T-helper 17 cell (primary cell): ENCODE results near the gene MST1R. TPM values are rescaled to one million over a fixed set of nuclear protein-coding genes. Genes with fewer than 3 reads are reported as not detected.

ENCODE experiments used
- ATAC-seq: fragments of 150-1000 bp; cut with Tn5 transposase; 2 replicates; pipeline ENCODE4 v1.10.0; 2021; ENCODE audit warnings: mild to moderate bottlenecking, moderate library complexity
- DNase-seq, 3 donors: peaks; one replicate each; pipeline versions ENCODE4 v3.0.0 to v3.0.0-alpha.2; 2020 to 2021
- H3K9me3 ChIP-seq: one replicate; pipeline ENCODE4 v1.7.0; 2013; ENCODE audit warnings: low read length, mild to moderate bottlenecking; ENCODE audit not compliant: control insufficient read depth, poor library complexity, severe bottlenecking
- H3K27ac Mint-ChIP-seq: one replicate; pipeline ENCODE4 v1.8.0; 2022; ENCODE audit warnings: mild to moderate bottlenecking, moderate library complexity, mixed read lengths
- H3K27me3 Mint-ChIP-seq: one replicate; pipeline ENCODE4 v1.8.0; 2022; ENCODE audit warnings: mixed read lengths
- H3K36me3 Mint-ChIP-seq: one replicate; pipeline ENCODE4 v1.8.0; 2022; ENCODE audit warnings: low read depth, mixed read lengths
- H3K4me1 Mint-ChIP-seq: one replicate; pipeline ENCODE4 v1.8.0; 2022; ENCODE audit warnings: mild to moderate bottlenecking, mixed read lengths
- H3K4me3 Mint-ChIP-seq: one replicate; pipeline ENCODE4 v1.8.0; 2022; ENCODE audit warnings: mild to moderate bottlenecking, moderate library complexity, mixed read lengths
- total RNA-seq, 4 donors: library from RNA in 2 of 4; stranded (reverse) in 2 of 4; gene quantifications; one replicate each; pipeline ENCODE4 v1.2.3 and lab custom pipeline; 2022 to 2026

The MST1R gene
- total RNA-seq, 2 donors from 2014 or later, result 0.63 to 1.7 TPM

DNA sequence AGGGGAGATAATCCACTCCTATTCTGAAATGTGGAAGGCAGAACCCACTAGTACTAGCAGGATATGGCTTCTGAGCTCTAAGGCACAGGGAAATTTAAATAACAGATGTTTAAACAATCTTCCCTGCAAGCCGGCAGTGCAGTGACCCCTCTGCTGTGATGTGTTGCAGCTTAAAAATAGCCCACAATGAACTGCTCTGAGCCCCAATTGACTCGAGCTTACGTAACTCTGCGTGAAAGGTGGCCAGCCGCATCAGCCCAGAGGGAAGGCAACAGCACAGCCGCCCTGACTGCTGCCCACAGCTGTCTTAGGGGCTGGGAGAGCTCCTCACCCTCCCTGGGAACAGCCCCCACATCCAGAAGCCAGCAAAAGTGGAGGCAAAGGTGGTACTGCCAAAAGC is 21.5 kb downstream of the MST1R start:
- H3K27me3 Mint-ChIP-seq, result peaks cover 10% of the 10 kb centered on the region
- no peak overlapping the region for H3K27ac Mint-ChIP-seq
- no peak overlapping the region for H3K4me3 Mint-ChIP-seq
- DNase-seq, result no peak
- no peaks in the 10 kb centered on the region for H3K36me3 Mint-ChIP-seq
- H3K9me3 ChIP-seq, result no peaks in the 10 kb centered on the region
- H3K4me1 Mint-ChIP-seq, result no peaks in the 10 kb centered on the region
- ATAC-seq, result no peak

DNA sequence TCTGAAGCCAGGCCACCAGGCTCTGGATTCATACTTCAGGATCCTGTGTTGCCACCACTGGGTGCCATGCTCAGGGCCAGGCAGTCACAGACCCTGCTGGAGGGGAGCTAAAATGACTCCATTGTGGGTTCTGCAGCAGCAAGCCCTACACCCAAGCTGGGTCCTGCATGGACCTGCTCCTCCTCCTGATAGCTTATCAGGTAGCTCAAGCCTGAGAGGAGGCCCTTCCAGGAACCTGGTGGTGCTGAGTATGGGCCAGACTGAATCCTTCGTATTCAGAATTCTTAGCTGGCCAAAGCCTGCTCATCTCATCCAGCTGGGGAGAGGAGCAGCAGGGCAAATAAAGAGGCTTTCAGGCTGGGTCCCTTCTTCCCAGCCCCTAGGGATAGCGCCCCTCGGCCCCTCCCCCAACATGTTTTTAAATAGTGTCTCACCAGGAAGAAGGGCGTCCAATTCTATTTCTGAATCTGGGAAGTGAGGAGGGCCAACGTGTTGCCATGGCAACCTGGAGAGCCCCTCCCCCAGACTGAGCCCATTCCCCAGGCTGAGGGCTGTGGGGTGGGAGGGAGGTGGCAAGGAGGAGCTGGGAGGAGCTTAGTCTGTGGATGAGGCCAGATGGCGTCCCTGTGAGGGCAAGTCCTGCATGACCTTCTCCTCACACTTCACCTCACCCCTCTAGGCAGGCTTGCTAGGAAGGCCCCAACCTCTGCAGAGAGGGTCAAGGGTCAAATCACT is 22.9 kb downstream of the MST1R start:
- no peaks in the 10 kb centered on the region for H3K36me3 Mint-ChIP-seq
- no peaks in the 10 kb centered on the region for H3K9me3 ChIP-seq
- no peaks in the 10 kb centered on the region for H3K4me1 Mint-ChIP-seq
- no peak for DNase-seq
- H3K4me3 Mint-ChIP-seq, result no peak overlapping the region
- H3K27ac Mint-ChIP-seq, result no peak overlapping the region
- no peak for ATAC-seq
- peaks cover 10% of the 10 kb centered on the region for H3K27me3 Mint-ChIP-seq

- no peaks in the 10 kb centered on the region for H3K36me3 Mint-ChIP-seq
- H3K4me3 Mint-ChIP-seq, result no peak overlapping the region
- ATAC-seq, result no peak
- peak overlapping the region; percentile 9 for H3K27ac Mint-ChIP-seq
- H3K27me3 Mint-ChIP-seq, result peaks cover 15% of the 10 kb centered on the region
- H3K9me3 ChIP-seq, result no peaks in the 10 kb centered on the region
- DNase-seq, result no peak
- no peaks in the 10 kb centered on the region for H3K4me1 Mint-ChIP-seq
These were observed 24.0 kb downstream of the MST1R start for GRCh38 chr3:49879721-49880120.

- Mint-ChIP-seq H3K4me3 (no peak overlapping the region), H3K27me3 (peaks cover 15% of the 10 kb centered on the region), H3K27ac (no peak overlapping the region), H3K36me3 (no peaks in the 10 kb centered on the region), H3K4me1 (peaks cover 3% of the 10 kb centered on the region)
- H3K9me3 ChIP-seq, result no peaks in the 10 kb centered on the region
- ATAC-seq, result no peak
- no peak for DNase-seq
These were observed 25.0 kb downstream of the MST1R start for GRCh38 chr3:49878686-49879085.

GRCh38 chr3:49877716-49878115 is 26.0 kb downstream of the MST1R start:
- peaks cover 8% of the 10 kb centered on the region for H3K4me1 Mint-ChIP-seq

DNA sequence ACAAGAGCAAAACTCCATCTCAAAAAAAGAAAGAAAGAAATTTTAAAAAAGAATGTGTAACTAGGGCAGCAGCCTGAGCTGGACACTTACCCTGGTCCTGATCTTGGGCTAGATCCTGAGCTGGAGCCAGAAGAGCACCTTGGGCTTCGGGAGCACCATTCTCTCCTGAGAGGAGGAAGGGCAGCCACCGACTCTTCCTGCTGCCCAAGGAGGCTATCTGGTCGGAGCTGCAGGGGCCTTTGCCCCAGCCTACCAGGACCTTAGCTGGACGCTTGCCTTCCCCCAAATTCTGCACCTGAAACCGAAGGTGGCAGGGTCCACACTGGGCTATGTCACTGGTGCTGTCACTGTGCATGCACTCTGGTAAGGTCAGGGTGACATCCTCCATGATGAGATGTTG is 27.1 kb downstream of the MST1R start:
- H3K27me3 Mint-ChIP-seq, result peaks cover 8% of the 10 kb centered on the region
- H3K4me1 Mint-ChIP-seq, result peaks cover 11% of the 10 kb centered on the region
- no peak for ATAC-seq
- H3K36me3 Mint-ChIP-seq, result no peaks in the 10 kb centered on the region
- no peak for DNase-seq
- no peak overlapping the region for H3K4me3 Mint-ChIP-seq
- no peaks in the 10 kb centered on the region for H3K9me3 ChIP-seq
- H3K27ac Mint-ChIP-seq, result no peak overlapping the region

More at GRCh38 chr3:49877716-49878115, 26.0 kb downstream of the MST1R start:
- H3K27me3 Mint-ChIP-seq, result peaks cover 15% of the 10 kb centered on the region
- no peak overlapping the region for H3K27ac Mint-ChIP-seq
- no peaks in the 10 kb centered on the region for H3K36me3 Mint-ChIP-seq
- no peak overlapping the region for H3K4me3 Mint-ChIP-seq
- no peaks in the 10 kb centered on the region for H3K9me3 ChIP-seq
- ATAC-seq, result no peak
- DNase-seq, result no peak

DNA sequence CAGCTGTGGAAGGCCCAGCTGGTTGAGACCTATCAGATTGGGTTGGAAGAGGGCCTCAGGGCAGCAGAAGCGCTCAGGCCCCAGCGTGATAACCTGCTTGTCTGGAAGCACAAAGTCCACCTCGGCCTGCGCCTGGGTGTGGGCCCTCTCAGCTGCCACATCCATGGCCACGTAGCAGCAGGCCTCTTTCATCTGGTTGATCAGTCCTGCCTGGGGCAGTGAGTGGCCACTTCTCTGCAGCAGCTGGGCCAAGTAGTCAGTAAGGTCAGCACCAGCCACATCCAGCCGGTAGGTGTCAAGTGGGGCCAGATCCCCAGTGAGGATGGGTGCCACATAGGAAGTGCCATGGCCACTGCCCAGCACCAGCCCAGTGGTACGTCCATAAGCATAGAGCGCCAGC is 30.1 kb downstream of the MST1R start:
- Mint-ChIP-seq H3K27me3 (peaks cover 13% of the 10 kb centered on the region), H3K4me3 (no peak overlapping the region), H3K27ac (peak overlapping the region; percentile 74), H3K36me3 (no peaks in the 10 kb centered on the region), H3K4me1 (peaks cover 13% of the 10 kb centered on the region)
- ATAC-seq (no peak), DNase-seq (no peak)
- H3K9me3 ChIP-seq, result no peaks in the 10 kb centered on the region

DNA sequence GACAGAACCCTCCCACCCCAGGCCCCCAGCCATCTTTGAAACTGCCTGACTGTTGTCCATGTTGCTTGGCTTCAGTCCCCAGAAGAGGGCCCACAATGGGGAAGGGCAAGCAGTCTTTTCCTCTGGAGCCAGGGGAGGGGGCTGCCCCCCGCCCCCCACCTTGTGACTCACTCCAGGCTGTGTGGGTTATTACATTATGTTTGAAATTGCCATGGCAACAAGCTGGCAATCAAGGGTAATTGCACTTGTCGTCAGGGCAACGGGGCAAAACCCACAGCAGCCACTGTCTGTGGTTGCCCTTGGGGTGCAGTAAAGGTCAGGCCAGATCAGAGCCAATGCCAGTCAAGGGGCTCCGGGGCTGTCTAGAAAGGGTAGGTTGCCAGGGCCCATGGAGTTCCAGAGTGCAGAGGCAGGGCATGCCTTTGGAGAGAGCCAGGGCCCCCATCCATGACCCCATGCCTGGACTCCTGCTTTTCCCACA is 30.8 kb downstream of the MST1R start:
- H3K9me3 ChIP-seq, result no peaks in the 10 kb centered on the region
- H3K27me3 Mint-ChIP-seq, result peaks cover 21% of the 10 kb centered on the region
- H3K4me3 Mint-ChIP-seq, result no peak overlapping the region
- H3K27ac Mint-ChIP-seq, result peak overlapping the region; percentile 74
- peak; percentile 84 for ATAC-seq
- peaks cover 13% of the 10 kb centered on the region for H3K4me1 Mint-ChIP-seq
- H3K36me3 Mint-ChIP-seq, result no peaks in the 10 kb centered on the region
- peak in 2 of 3 donors; percentile 24 to 34 for DNase-seq

DNA sequence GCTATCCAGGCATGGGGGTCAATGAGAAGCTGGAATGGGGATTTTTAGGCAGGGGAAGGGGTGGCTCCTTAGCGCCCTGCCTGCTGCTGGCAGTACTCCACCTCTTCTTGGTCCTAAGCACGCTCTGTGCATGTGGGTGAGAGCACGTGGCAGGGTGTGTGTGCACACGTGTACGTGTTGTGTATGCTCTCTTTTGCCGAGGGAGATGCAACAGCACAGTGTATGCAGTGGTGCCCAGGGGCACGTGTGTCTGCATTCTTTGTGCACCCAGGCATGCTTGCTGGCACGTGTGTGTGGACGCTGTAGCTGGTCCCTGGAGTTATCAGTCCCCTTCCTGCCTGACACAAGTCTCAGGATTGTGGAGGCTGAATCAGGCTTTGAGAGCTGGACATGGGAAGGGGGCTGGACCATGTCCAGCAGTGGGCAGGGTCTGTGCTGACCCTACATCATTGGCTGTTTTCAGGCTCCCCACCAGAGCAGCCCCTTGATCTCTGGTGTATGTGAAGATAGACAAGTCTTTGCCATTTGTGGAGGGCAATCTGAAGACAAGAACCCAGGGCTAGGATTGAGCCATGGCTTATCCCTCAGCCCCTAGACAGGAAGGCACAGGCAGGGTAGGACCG is 32.0 kb downstream of the MST1R start:
- no peak overlapping the region for H3K4me3 Mint-ChIP-seq
- no peak for DNase-seq
- H3K4me1 Mint-ChIP-seq, result peaks cover 13% of the 10 kb centered on the region
- H3K9me3 ChIP-seq, result no peaks in the 10 kb centered on the region
- no peaks in the 10 kb centered on the region for H3K36me3 Mint-ChIP-seq
- H3K27me3 Mint-ChIP-seq, result peaks cover 32% of the 10 kb centered on the region
- no peak for ATAC-seq
- peak overlapping the region; percentile 74 for H3K27ac Mint-ChIP-seq

DNA sequence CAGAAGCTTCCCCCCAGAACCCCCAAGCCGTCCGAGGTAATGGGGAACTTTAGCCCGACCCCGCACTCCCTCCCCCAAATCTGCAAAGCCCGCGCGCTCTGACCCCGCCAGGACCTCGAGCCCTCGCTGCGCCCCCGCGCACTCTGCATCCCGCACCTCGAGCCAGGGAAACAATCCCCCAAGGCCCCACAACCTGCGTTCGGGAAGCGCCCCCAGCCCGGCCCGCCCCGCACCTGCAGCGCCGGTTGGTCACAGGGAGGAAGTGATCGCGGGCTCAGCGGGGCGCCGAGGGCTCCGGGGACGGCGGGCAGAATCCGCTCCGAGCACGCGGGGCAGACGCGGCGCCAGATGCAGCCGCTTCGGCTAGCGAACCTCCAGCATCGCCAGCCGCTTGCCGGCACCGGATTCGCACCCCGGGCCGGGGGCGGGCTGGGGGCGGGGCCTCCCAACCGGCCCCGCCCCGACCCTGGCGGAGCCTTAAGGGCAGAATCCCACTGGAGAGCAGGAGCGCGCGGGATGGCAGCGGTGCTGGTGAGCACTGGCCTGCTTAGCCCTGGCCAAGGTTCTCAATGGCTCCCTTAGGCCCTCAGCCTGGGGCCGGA is 34.0 kb downstream of the MST1R start, which contains the start of gene CAMKV:
Gene CAMKV, minus strand, starts transcription at position 382 of the 602 bp plus-strand sequence. CDS start 7,518 bp downstream, outside the sequence.
- no peak within 1 kb of the TSS for H3K27ac Mint-ChIP-seq
- peaks cover 13% of the 10 kb centered on the region for H3K4me1 Mint-ChIP-seq
- no peaks in the 10 kb centered on the region for H3K9me3 ChIP-seq
- H3K4me3 Mint-ChIP-seq, result peak within 1 kb of the TSS; percentile 59
- peaks cover 40% of the 10 kb centered on the region for H3K27me3 Mint-ChIP-seq
- H3K36me3 Mint-ChIP-seq, result no peaks in the 10 kb centered on the region
- DNase-seq (peak in 1 of 3 donors; percentile 20), ATAC-seq (peak; percentile 46)

GRCh38 chr3:49868862-49869466 is 34.7 kb downstream of the MST1R start:
- peaks cover 43% of the 10 kb centered on the region for H3K27me3 Mint-ChIP-seq
- no peaks in the 10 kb centered on the region for H3K36me3 Mint-ChIP-seq
- H3K4me3 Mint-ChIP-seq, result peak overlapping the region; percentile 59
- ATAC-seq, result no peak
- no peak overlapping the region for H3K27ac Mint-ChIP-seq
- no peaks in the 10 kb centered on the region for H3K9me3 ChIP-seq
- DNase-seq, result no peak
- peaks cover 11% of the 10 kb centered on the region for H3K4me1 Mint-ChIP-seq

DNA sequence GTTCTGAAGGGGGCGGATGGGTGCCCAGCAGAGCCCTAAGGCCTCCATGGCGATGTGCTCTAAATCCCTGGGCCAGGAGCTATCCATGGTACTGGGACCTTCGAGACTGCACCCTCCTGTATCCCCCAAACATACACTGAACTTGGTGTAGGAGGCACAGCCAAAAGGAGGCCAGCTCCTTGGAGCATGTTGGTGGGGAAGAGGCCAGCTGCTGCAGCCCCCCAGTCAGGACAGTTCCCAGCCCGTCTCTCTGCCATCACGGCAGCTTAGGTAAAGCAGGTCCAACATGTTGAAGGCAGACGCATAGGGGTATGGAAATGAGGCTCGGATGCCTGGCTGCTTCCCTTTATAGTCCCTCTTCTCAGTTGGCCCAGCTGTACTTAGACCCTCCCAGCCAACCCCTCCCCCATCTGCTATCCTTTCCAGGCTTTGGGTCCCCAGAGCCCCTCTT is 35.8 kb downstream of the MST1R start:
- Mint-ChIP-seq H3K4me3 (peak overlapping the region; percentile 59), H3K4me1 (peaks cover 9% of the 10 kb centered on the region), H3K27me3 (peaks cover 54% of the 10 kb centered on the region), H3K36me3 (no peaks in the 10 kb centered on the region), H3K27ac (no peak overlapping the region)
- no peaks in the 10 kb centered on the region for H3K9me3 ChIP-seq
- DNase-seq, result no peak
- peak; percentile 27 for ATAC-seq

DNA sequence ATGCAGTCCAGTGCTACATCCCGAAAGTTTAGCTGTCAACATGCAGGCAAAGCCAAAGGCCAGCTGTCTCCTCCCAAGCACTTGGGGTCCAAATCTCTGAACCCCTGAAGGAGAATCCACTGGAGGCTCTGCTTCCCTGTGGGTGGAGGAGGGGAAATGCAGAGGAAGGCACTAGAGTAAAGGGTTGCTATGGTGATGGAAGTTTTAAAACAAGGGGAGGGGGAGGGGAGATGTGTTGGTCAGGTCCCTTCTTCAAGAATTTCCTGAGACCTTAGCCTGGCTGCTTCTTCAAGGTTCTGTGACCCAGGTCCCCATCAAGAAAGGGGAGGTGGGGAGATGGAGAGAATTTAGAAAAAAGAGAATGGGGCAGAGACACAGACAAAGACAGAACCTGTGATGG is 36.3 kb downstream of the MST1R start:
- H3K9me3 ChIP-seq, result no peaks in the 10 kb centered on the region
- peaks cover 7% of the 10 kb centered on the region for H3K4me1 Mint-ChIP-seq
- H3K4me3 Mint-ChIP-seq, result peak overlapping the region; percentile 47
- H3K27me3 Mint-ChIP-seq, result peaks cover 59% of the 10 kb centered on the region
- ATAC-seq (no peak), DNase-seq (no peak)
- H3K27ac Mint-ChIP-seq, result no peak overlapping the region
- H3K36me3 Mint-ChIP-seq, result no peaks in the 10 kb centered on the region
